Lung microvascular endothelial cell (primary cell): Measurements from ENCODE around the gene ITGB1. TPM values are rescaled to one million over a fixed set of nuclear protein-coding genes. Genes with fewer than 3 reads are reported as not detected.
"Not testable (repeated sequence)": the region's sequence is repeated elsewhere in the genome, so short reads cannot be mapped to it uniquely, and the experiment has no call there.

Experiments used
- DNase-seq, 2 donors: peaks; one replicate each; pipeline versions ENCODE4 v3.0.0 to v3.0.0-alpha.2; 2010; ENCODE audit warnings: low read depth in 2 of 2
- total RNA-seq: library from RNA; depleted of rRNA; stranded (reverse); fragments of >200 nt; gene quantifications from 2 replicates; pipeline ENCODE4 v1.2.1, GENCODE V29; 2014

ITGB1 gene
- total RNA-seq, 1 donor from 2014 or later: 1,017 TPM

DNA sequence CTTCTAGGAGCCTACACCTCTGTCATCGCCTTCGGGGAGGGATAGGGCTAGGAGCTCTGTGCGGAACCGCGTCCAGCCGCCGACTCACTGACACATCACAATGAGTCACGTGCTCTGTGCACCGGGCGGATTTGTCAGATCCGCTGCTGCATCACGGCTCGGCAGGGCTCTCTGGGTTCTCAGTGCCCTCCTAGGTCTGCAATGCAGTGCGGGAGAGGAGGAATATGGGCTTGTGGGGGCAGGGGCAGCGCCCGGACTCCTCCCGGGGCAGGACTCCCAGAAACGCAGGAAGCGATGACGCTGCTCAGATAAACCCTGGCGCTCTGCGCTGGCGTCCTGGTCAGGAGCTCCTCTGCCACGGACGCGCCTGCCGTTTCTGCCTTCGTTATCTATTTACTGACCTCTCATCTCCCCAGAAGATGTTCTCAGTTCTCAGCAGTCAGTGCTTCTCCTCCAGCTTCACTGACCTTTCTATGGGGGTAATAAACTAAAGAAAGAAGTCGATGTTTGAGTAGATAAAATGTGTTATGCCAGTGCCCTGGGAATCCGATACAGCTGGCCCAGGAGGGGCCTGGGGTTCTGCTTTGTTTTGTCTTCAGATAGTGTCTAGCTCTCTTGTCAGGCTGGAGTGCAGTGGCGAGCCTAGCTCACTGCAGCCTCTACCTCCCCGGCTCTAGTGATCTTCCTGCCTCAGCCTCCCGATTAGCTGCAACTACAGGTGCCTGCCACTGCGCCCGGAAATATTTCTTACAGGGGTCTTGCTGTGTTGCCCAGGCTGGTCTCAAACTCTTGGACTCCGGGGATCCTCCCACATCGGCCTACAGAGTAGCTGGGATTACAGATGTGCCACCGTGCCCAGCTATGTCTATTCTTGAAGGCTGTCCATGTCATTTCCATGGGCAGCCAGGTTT lies 22.8 kb upstream of the ITGB1 start:
- peak; percentile 97 to 99 for DNase-seq

DNA sequence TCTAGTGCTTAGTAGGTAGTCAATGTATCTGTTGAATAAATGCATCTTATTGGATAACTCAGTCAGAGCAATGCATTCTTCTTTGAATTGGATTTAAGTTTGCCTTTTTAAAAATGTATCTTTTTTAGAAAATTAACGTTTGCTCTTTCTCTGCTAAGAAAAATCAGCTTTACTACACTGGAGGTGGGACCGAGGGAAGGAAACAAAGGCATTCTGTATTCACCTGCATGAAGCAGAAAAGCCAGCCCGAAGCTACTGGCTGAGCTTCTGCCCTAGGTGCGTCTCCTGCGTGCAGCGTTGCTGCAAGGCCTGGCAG lies 22.2 kb upstream of the ITGB1 start:
- DNase-seq: no peak

DNA sequence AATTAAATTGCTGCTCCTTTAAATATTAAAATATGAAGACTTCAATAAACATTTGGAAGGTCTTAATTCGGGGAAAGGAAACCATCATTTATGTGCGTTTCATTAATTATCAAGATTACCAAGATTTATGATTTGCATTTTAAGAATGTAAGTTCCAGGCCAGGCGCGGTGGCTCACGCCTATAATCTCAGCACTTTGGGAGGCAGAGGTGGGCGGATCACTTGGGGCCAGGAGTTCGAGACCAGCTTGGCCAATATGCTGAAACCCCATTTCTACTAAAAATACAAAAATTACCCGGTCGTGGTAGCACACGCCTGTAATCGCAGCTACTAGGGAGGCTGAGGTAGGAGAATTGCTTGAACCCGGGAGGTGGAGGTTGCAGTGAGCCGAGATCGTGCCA lies 21.7 kb upstream of the ITGB1 start:
- DNase-seq: not testable (repeated sequence)

DNA sequence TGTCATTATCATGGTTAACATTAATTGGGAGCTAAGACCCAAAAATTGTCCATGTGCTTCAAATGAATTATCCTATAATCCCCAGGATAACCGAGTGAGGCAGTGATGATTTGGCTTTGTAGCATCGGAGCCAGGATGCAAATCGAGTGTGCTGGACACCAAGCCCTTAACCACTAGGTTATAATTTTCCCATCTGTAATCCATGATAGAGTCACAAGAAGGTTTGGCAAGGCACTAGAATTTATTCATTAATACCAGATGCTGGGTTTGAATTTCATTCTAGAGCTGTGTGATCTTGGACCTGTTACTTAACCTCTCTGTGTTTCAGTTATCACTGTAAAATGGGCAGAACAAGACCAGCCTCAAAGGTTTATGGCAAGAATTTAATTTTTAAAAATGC lies 21.0 kb upstream of the ITGB1 start:
- no peak for DNase-seq

DNA sequence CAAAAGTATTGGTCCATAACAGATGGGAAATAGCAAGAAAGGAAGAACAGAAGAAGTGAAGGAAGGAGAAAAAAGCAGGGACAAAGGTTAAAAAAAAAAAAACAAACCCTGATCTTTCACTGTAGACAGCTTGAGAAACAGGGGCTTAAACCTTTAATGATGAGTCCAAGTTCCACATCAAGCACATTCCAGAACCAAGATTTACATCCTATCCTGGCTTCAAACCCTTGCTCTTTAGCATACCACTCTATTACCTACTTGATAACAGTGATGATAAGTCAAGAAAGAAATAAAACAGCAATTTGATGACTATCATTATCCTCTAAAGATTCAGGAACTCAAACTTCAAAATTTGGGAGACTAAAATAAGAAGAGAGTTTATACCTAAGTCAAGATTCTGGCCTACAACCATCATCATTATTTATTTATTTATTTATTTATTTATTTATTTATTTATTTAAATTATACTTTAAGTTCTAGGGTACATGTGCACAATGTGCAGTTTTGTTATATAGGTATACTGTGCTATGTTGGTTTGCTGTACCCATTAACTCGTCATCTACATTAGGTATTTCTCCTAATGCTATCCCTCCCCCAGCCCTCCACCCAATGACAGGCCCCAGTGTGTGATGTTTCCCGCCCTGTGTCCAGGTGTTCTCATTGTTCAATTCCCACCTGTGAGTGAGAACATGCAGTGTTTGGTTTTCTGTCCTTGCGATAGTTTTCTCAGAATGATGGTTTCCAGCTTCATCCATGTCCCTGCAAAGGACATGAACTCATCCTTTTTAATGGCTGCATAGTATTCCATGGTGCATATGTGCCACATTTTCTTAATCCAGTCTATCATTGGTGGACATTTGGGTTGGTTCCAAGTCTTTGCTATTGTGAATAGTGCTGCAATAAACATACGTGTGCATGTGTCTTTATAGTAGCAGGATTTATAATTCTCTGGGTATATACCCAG lies 20.1 kb upstream of the ITGB1 start:
- not testable (repeated sequence) for DNase-seq

DNA sequence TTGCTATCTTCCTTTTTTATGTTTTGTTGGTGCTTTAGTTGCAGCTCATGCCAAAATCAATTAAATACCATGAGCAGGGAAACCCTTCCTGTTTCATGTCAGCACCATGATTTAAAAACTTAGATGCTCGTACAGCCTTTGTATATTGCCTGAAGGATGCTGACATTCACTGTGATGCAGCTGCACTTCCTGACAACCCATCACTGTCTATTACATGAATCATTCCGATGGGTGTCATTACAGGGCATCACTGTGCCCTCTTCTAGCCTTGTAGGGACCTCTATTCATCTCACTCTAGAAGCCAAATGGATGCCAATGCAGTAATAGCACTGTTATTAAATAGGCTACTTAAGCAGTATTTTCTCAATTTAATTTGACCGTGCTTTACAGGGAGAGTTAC lies 18.3 kb upstream of the ITGB1 start:
- DNase-seq: no peak

DNA sequence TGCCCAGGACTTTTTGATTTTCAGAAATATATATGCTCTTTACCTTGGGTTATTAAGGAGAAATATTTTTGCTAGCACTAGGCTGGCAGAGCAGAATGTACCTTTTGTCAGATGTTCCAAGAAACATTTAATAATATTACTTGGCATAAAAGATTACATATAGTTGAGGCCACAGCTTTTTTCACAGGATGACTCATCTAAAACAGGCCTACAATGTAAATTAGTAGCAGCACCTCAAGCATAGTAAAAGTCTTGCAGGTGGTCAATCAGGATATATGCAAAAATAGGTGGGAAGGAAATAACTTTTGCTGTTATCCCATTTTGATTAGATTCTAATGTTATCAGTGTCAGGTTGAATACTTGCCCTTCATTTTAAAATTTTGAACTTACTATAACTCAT lies 14.9 kb upstream of the ITGB1 start:
- DNase-seq: no peak

DNA sequence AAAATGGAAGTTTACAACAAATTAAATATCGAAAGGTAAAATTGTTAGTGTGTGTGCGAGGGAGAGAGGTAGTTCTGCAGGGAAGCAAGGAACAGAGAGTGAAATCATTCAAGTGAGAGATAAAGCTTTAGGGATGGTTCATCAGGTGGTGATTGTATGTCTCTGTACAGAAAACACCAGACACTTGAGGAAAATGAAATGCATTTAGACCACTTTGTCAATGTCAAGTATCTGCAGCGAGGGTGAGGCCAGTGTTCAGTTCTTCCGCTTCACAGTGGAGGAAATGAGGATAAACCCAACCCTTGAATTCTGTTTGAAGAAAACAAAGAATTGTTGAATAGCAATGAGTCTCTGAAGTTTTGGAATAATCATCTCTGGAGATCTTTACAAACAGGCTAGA lies 14.4 kb upstream of the ITGB1 start:
- peak in 1 of 2 donors; percentile 52 for DNase-seq

DNA sequence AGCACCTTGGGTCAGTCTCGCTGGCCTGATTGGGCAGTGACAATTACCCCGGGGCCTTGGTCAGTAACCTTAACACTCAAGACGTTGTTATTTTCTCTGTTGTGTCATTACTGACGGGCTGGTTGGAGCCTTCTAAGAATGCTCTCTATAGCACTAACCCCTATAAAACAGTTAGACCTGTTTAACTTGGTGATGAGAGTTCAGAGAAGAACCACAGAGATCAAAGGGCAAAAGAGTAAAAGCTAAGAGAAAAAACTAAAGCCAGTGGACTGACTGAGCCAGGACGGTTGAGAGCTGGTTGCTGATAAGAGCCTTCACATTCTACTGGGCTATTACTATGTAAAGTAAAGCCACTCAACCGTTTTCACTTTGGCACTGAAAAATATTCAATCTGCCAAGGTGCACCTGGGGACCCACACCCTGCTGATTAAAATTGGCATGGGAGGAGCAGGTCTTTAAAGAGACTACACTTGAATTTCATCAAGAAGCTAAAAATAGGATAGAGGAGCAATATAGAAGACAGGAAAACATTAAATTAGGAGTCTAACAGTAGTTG lies 13.6 kb upstream of the ITGB1 start:
- DNase-seq: no peak

DNA sequence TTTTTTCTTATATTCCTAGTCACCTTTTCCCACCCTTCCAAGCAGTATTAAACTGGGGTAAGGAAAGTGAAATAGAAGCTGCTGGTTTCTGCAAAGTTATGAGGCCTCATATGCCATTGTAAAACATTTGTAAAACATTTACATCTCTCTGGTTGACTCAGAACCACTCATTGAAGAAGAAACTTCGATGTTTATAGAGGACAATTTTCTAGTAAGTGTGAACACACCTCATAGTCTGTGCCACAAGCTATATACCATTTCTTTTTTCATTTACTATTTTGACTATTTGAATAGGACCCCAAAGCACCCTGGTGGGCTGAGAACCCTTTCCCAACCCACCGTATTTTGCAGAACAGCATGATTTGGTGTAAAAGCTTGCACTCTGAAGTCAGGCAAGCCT lies 12.9 kb upstream of the ITGB1 start:
- no peak for DNase-seq

DNA sequence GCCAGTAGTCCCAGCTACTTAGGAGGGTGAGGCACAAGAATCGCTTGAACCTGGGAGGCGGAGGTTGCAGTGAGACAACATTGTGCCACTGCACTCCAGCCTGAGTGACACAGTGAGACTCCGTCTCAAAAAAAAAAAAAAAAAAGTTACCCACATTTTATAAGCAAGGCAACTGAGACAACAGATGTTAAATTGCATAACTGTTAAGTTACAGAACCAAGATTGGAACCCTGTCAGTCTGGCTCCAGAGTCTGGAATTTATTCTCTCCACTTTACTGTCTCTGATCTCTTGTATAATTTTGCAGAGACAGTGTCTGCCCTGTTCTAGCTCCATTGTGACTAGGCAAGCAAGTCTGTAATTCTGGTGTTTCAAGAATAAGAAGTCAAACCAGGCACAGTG lies 6.2 kb upstream of the ITGB1 start:
- DNase-seq: no peak

DNA sequence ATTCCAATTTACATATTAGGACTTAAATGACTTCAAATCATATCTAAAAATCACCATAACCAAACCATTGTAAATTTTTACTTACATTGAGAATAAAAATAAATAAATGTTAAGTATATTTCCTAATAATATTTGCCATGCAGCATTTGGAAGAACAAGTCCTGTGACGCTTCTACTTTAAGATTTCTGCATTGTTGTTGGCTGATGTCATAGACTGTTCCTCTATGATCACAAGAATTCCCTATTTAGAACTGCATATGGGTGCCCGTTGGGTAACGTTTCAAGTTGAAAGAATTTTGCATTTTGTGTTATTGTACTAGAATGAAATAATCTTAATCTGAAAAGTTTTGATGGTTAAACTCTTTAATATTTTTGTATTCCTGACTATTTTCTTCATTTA lies 5.1 kb upstream of the ITGB1 start:
- peak in 1 of 2 donors; percentile 70 for DNase-seq

DNA sequence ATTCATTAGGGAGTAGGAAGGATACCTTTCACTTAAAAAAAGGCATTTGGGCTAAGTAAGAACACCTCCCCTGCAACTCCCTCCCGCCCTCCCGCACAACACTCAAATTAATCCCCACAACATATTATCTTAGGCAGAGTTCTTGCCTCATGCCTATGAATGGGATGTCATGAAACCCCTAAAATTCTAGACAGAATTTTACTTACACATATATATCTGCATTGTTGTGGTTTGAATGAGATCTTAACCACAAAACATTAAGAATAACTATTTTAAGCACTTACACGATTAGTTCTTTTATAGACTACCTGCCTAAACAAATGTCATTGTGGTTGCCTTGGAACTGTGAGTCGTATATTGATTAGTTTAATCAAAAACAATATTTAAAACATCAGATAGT lies 4.5 kb upstream of the ITGB1 start:
- DNase-seq: no peak

DNA sequence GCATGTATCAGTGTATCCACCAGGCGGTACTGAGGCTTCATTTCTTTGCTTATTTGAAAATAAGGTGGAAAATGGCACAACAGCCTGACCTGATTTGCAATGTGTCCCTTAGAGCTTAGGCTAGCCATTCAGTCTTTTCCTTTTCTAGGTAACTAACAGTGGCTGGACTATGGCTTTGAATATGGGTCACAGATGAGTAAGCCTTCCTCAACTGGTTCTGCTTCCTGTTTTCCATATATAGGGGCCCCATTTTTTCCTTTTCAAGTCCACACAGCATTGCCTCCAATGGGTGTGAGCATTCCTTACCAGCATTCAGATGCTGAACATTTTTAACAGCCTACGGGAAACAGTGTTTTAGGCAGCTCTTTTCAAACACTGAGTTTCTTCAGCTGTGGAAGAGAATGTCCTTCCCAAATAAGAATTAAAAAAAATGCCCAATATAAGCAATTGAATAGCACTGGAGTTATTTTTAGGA lies 3.9 kb upstream of the ITGB1 start:
- DNase-seq: peak; percentile 93 to 95

DNA sequence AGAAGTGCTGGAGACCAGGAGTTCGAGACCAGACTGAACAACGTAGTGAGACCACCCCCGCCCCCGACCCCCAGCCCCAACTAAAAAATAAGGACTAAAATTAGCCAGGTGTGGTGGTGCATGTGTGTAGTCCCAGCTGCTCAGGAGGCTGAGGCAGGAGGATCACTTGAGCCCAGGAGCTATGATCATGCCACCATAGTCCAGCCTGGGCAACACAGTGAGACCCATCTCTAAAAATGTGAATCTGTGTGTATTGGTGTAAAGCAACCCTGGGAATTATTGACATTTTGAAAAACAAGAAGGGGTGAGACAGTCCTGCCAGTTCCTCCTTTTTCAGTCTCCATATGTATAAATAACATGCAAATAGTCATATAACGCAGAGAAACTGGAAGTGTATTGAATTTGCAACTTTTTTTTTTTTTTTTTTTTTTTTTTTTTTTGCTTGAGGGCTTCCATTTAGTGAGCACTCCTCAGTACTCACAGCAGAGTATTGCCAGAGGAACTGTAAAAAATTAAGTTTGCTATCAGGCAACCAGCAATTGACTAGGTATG lies 3.4 kb upstream of the ITGB1 start:
- DNase-seq: no peak

DNA sequence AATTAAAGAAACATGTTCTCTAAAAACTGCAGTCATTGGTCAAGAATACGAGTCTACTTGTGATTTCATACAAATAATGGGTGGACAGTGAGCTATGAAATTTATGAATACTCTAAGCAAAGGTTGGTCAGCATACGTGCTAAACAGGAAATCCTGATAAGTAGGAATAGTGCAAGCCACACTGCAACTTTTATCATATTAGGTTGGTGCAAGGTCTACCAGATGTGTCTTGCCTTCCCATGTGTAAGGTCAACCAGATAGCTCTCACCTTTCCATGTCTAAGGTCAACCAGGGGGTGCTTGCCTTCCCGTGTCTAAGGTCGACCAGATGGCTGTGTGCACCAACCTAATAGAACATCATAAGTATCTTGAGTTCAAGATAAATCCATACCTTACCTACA lies 2.0 kb upstream of the ITGB1 start:
- DNase-seq: peak; percentile 42 to 45

DNA sequence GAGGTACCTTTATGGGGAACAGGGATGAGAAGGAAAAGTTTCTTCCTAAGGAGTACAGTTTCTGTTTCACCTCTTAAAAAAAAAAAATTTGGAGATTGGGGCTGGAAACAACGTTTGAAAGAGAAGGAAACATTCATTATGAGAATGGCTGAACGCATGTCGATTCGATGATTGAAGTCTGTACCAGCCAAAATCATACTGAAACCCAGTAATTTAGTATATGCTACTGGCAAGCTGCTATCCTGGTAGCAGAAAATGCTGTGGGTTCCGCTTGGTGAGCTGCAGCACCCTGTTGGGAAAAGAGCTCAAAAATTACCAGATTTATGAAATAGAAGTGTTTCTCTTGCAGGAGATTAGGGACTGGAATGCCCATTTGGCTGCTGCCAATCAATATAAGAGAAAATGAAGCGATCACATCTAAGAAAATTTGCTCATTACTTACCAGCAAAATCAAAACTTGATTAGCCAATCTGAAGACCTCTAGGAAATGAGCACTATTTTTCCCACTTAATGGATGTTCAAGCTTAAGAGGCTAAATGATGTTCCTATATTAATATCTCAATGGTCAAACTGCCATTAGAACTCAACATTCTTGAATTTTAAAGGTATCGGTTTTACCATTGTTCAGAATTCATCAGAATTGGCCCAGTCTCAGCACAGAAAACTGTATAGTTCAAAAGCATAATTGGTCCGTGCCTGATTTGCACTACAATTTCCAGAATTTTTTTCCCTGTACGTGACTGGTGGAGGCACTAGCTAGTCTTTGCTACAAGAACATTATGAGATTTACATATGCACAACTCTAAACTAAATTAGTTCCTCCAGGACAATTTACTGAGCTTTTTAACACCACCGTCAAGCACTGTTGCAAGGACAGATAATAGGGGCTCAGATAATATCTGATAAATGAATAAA lies 1.2 kb upstream of the ITGB1 start:
- DNase-seq: peak in 1 of 2 donors; percentile 31

DNA sequence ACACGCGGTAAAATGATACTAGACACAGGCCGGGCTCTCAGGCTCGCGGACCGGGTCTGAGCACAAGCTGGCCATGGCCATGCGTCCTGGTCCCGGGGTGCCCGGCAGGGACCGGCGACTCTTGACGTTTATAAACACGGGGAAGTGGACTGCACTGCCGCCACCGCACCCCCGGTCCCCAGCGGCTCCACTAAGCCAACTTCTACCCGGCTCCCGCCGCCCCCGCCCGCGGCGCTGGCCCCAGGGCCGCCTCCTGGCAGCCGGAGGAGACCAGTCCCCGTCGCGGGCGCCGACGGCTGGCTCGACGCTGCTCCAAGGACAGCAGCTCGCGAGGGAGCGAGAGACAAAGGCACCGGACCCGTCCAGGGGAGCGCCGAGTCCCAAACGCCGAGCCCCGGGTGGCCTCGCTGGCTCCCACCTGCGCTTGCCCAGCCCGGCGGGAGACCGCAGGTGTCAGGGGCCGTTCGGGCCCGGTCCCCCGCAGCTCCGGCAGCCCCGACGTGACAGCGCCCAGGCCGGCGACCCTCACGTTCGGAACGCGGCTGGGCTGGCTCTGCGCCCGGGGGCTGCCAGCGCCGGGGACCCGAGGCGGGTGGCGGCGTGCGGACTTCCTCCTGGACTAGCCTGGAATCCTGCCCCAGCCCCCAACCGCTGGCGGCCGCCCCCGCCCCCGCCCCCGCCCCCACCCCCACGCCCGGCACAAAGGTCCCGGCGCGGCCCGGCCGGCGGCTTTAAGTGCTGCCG lies 517 bp downstream of the ITGB1 start:
- DNase-seq: peak; percentile 42 to 69

DNA sequence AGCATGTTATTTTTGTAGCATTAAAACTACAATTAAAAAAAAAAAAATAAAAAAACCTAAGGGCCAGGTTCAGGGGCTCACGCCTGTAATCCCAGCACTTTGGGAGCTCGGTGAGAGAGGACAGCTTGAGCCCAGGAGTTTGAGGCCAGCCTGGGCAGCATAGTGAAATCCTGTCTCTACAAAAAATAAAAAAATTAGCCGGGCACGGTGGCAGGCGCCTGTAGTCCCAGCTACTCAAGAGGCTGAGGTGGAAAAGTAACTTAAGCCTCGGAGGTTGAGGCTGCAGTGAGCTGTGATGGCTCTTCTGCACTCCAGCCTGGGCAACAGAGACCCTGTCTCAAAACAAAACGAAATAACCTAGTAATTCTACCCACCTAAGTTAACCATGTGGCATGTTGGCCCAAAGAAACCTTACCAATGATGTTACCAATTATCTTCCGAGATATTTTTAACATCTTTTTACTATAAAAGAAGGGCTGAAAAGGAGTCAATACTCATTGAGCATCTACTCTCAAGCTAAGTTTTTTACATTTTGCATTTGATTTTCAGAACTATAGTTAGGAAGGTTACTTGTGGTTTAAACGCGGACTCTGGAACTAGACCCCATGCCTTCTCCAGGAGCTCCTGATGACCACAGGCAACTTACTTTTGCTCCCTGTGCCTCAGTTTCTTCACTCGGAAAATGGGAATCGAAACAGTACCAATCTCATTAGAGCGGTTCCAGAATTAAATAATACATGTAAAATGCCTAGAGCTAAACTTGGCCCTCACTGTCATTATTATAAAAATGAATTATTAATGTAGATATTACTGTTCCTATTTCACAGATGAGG lies 1.4 kb downstream of the ITGB1 start:
- no peak for DNase-seq
